ENCODE results near the gene OR12D2.
"Not testable (repeated sequence)": the region's sequence is repeated elsewhere in the genome, so short reads cannot be mapped to it uniquely, and the experiment has no call there.

- TF ChIP-seq CTCF (conservative IDR thresholded peaks at IDR 0.05 in 1 of 2, IDR thresholded peaks at IDR 0.05 in 1 of 2; ENCODE audit: low read depth in 1 of 2, low read length in 2 of 2); EZH2 (IDR thresholded peaks at IDR 0.05; ENCODE audit: low read length, missing control alignments): not testable (repeated sequence)
Measured at GRCh38 chr6:29436730-29437129, 41.3 kb downstream of the OR12D2 start.
